Kidney (tissue), 14 donors: ENCODE data around the gene LRFN3. TPM values are rescaled to one million over a fixed set of nuclear protein-coding genes. Genes with fewer than 3 reads are reported as not detected.

Source experiments
- DNase-seq, 5 donors: peaks; one replicate each; pipeline ENCODE4 v3.0.0-alpha.2; 2013 to 2020
- FAIRE-seq: peaks from 2 replicates; lab custom pipeline; 2012; peaks lifted over from hg19 to GRCh38; lab: Jason Lieb, UNC
- H3K27ac ChIP-seq, 2 donors: one replicate each; pipeline ENCODE4 v1.7.0; 2013; ENCODE audit warnings: low read depth in 2 of 2, low read length in 2 of 2, inconsistent platforms in 1 of 2
- H3K27me3 ChIP-seq: one replicate; pipeline ENCODE4 v1.7.1; 2013; ENCODE audit warnings: low read length, inconsistent platforms; ENCODE audit not compliant: control insufficient read depth, insufficient read depth
- H3K36me3 ChIP-seq, 3 donors: one replicate each; pipeline versions ENCODE4 v1.7.0 to v1.7.1; 2013; ENCODE audit warnings: low read length in 3 of 3, control low read depth in 1 of 3, inconsistent platforms in 1 of 3; ENCODE audit not compliant: insufficient read depth in 3 of 3, control insufficient read depth in 2 of 3
- H3K4me1 ChIP-seq, 3 donors: one replicate each; pipeline versions ENCODE4 v1.7.0 to v1.7.1; 2013; ENCODE audit warnings: low read length in 3 of 3, inconsistent platforms in 1 of 3, low read depth in 1 of 3; ENCODE audit not compliant: control insufficient read depth in 2 of 3, insufficient read depth in 2 of 3
- H3K4me3 ChIP-seq, 3 donors: one replicate each; pipeline versions ENCODE4 v1.7.0 to v1.8.1; 2013; ENCODE audit warnings: low read length in 3 of 3, control low read depth in 1 of 3, inconsistent platforms in 1 of 3
- H3K9ac ChIP-seq, 3 donors: one replicate each; pipeline versions ENCODE4 v1.7.0 to v1.7.1; 2013; ENCODE audit warnings: low read length in 3 of 3, control low read depth in 1 of 3, inconsistent platforms in 1 of 3
- H3K9me3 ChIP-seq, 3 donors: one replicate each; pipeline versions ENCODE4 v1.7.0 to v1.7.1; 2013; ENCODE audit warnings: low read length in 3 of 3, control low read depth in 1 of 3, inconsistent platforms in 1 of 3; ENCODE audit not compliant: control insufficient read depth in 2 of 3, insufficient read depth in 1 of 3
- intact Hi-C: fragments of 100-400 bp; cut with DNase I; formaldehyde crosslinking; loops from one replicate; pipeline ENCODE4 v1.11.1; 2022
- polyA plus RNA-seq: library from polyadenylated mRNA; stranded (reverse); fragments of 350-450 nt; fragmentation: Illumina TruSeq; extraction: RNeasy Lipid Tissue Mini Kit (QIAGEN cat#74804); gene quantifications from one replicate; pipeline ENCODE4 v1.2.3, GENCODE V29; 2014; ENCODE audit warnings: low read depth, low replicate concordance; ENCODE audit not compliant: insufficient read depth
- total RNA-seq: library from RNA; stranded (reverse); fragmentation: NEBNext Ultra II Directional; extraction: Animal tissue kit (Norgen Biotek cat#: 25700); gene quantifications from one replicate; pipeline ENCODE4 v1.2.1, GENCODE V29; 2021
- TF ChIP-seq, protein P1 (sequence below): IDR thresholded peaks from 3 replicates; pipeline ENCODE4 v1.5.1; 2012; ENCODE audit warnings: mild to moderate bottlenecking, moderate library complexity, borderline replicate concordance; ENCODE audit not compliant: insufficient read depth; ENCODE audit errors: extremely low read depth
- donor health status: control.
- donor health status: control.
- donor health status: control.
- donor health status: control.
- donor health status: control.
- donor health status: DM: yes; HTN: yes; CAD: no.
- donor health status: Normal renal cell carcinoma (clear cell type).

The LRFN3 gene
- total and polyA plus RNA-seq, 2 donors from 2014 or later = 8.2 to 9.4 TPM

DNA sequence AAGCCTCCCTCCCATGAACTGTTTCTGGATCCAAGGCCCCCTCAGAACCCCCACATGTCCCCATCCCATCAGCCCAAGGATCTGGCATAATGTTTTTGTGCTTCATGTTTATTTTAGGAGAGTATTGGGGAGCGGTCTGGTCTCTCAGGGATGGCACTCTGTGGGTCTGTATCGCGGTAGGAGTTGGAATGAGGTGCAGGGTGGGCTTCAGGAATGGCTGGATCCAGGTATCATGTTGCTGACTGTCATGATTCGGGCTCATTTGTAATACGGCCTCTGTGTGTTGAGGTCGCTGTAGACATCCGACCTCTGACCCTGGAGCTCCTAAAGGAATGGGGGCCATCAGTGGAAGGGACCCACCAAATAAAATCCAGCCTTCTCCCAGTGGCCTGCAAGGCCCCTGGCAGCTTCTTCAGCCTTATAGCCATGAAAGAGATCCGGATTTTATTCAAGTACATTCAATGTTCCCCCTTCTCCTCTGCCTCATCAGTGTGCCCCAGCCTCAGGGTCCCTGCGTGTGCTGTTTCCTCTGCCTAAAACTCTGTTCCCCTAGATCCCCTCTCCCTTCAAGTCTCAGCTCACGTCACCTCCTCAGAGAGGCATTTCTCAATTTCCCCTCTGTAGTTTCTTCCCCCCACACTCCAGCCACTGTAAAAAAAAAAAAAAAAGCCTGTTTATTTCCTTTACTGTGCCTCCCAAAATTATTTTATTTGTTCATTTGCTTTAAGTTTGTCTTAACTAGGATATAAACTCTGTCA is 31.7 kb upstream of the LRFN3 start:
- H3K9me3 ChIP-seq = no peaks in the 10 kb centered on the region
- H3K4me3 ChIP-seq = no peak overlapping the region
- no peak overlapping the region for H3K9ac ChIP-seq
- H3K27me3 ChIP-seq = no peaks in the 10 kb centered on the region
- TF ChIP-seq, protein P1, sequence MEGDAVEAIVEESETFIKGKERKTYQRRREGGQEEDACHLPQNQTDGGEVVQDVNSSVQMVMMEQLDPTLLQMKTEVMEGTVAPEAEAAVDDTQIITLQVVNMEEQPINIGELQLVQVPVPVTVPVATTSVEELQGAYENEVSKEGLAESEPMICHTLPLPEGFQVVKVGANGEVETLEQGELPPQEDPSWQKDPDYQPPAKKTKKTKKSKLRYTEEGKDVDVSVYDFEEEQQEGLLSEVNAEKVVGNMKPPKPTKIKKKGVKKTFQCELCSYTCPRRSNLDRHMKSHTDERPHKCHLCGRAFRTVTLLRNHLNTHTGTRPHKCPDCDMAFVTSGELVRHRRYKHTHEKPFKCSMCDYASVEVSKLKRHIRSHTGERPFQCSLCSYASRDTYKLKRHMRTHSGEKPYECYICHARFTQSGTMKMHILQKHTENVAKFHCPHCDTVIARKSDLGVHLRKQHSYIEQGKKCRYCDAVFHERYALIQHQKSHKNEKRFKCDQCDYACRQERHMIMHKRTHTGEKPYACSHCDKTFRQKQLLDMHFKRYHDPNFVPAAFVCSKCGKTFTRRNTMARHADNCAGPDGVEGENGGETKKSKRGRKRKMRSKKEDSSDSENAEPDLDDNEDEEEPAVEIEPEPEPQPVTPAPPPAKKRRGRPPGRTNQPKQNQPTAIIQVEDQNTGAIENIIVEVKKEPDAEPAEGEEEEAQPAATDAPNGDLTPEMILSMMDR = no peak
- intact Hi-C loops = no loop called here
- no peaks in the 10 kb centered on the region for H3K36me3 ChIP-seq
- no peak overlapping the region for H3K27ac ChIP-seq
- FAIRE-seq (no peak), DNase-seq (no peak)
- no peaks in the 10 kb centered on the region for H3K4me1 ChIP-seq

DNA sequence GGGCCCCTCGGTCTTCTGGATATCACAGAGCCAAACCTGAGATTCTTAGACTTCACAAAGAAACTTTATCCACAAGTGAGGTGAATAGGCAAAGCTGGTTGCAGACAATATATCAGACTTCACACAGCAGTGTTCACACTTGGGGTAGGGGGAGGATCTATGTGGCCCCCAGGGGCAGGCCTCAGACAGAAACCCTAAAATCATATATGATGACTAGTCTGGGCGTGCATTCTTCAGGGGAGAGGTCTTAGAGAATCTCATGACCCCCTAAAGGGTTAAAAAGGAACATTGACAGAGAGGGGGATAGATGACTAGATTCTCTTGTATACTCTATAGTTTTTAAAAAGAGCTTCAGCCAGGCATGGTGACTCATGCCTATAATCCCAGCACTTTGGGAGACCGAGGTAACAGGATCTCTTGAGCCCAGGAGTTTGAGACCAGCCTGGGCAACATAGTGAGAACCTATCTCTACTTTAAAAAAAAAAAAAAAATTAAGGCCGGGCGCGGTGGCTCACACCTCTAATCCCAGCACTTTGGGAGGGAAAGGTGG is 30.9 kb upstream of the LRFN3 start:
- Histone ChIP-seq H3K4me3 (no peak overlapping the region), H3K36me3 (no peaks in the 10 kb centered on the region), H3K9ac (no peak overlapping the region), H3K9me3 (no peaks in the 10 kb centered on the region), H3K4me1 (no peaks in the 10 kb centered on the region), H3K27ac (no peak overlapping the region), H3K27me3 (no peaks in the 10 kb centered on the region)
- FAIRE-seq (no peak), DNase-seq (no peak)
- intact Hi-C loops = no loop called here
- TF ChIP-seq, protein P1 = no peak

- H3K36me3 ChIP-seq = no peaks in the 10 kb centered on the region
- intact Hi-C loops = no loop called here
- H3K4me3 ChIP-seq = no peak overlapping the region
- FAIRE-seq (no peak), DNase-seq (peak in 1 of 5 donors; percentile 73)
- TF ChIP-seq, protein P1 = no peak
- H3K9ac ChIP-seq = no peak overlapping the region
- peak overlapping the region in 1 of 2 donors; percentile 28 for H3K27ac ChIP-seq
- no peaks in the 10 kb centered on the region for H3K9me3 ChIP-seq
- H3K27me3 ChIP-seq = no peaks in the 10 kb centered on the region
- H3K4me1 ChIP-seq = no peaks in the 10 kb centered on the region
These were observed 28.8 kb upstream of the LRFN3 start for GRCh38 chr19:35907377-35907745.
